Measurements from ENCODE around the gene TTC6. TPM values are rescaled to one million over a fixed set of nuclear protein-coding genes. Genes with fewer than 3 reads are reported as not detected.

Gene TTC6
- total RNA-seq, 1 donor from 2014 or later: 9.2 TPM

- intact Hi-C loops (cut with DNase I): loop anchor here (5.0 kb wide), 1 partner anchor 345 kb away; no protein-coding TSS in a partner anchor
- H3K27ac ChIP-seq: peak overlapping the region; percentile 82
- no peaks in the 10 kb centered on the region for H3K9me3 ChIP-seq
- no peak for DNase-seq
- TF ChIP-seq CTCF (IDR thresholded peaks at IDR 0.05): no peak
- H3K4me3 ChIP-seq: peak overlapping the region; percentile 60
- ATAC-seq: peak in 1 of 2 donors; percentile 0
- H3K27me3 ChIP-seq (ENCODE audit: low read depth): peaks cover 92% of the 10 kb centered on the region
- no peaks in the 10 kb centered on the region for H3K36me3 ChIP-seq
- peaks cover 22% of the 10 kb centered on the region for H3K4me1 ChIP-seq
Measured at GRCh38 chr14:37592482-37593408, 2.7 kb upstream of the TTC6 start.

- Histone ChIP-seq H3K4me1 (peaks cover 24% of the 10 kb centered on the region), H3K4me3 (peak overlapping the region; percentile 60), H3K9me3 (no peaks in the 10 kb centered on the region), H3K36me3 (no peaks in the 10 kb centered on the region), H3K27me3 (ENCODE audit: low read depth) (peaks cover 92% of the 10 kb centered on the region), H3K27ac (peak overlapping the region; percentile 82)
- TF ChIP-seq CTCF (IDR thresholded peaks at IDR 0.05): no peak
- ATAC-seq (no peak), DNase-seq (no peak)
- intact Hi-C loops (cut with DNase I): loop anchor here (5.0 kb wide), 1 partner anchor 346 kb away; no protein-coding TSS in a partner anchor
Measured at GRCh38 chr14:37593511-37594237, 1.8 kb upstream of the TTC6 start.

GRCh38 chr14:37594238-37594970 is 1.0 kb upstream of the TTC6 start:
- Histone ChIP-seq H3K4me1 (peaks cover 28% of the 10 kb centered on the region), H3K27ac (peak overlapping the region; percentile 82), H3K36me3 (no peaks in the 10 kb centered on the region), H3K27me3 (ENCODE audit: low read depth) (peaks cover 92% of the 10 kb centered on the region), H3K9me3 (no peaks in the 10 kb centered on the region), H3K4me3 (peak overlapping the region; percentile 60)
- ATAC-seq: peak; percentile 16 to 47
- intact Hi-C loops (cut with DNase I): loop anchor here (5.0 kb wide), 1 partner anchor 347 kb away; no protein-coding TSS in a partner anchor
- peak; percentile 68 for TF ChIP-seq CTCF (IDR thresholded peaks at IDR 0.05)
- peak; percentile 76 for DNase-seq

- DNase-seq (peak; percentile 86), ATAC-seq (peak; percentile 59 to 78)
- no peaks in the 10 kb centered on the region for H3K9me3 ChIP-seq
- peaks cover 92% of the 10 kb centered on the region for H3K27me3 ChIP-seq (ENCODE audit: low read depth)
- no peaks in the 10 kb centered on the region for H3K36me3 ChIP-seq
- peak overlapping the region; percentile 60 for H3K4me3 ChIP-seq
- intact Hi-C loops (cut with DNase I): no loop called here
- TF ChIP-seq CTCF (IDR thresholded peaks at IDR 0.05): no peak
- H3K4me1 ChIP-seq: peaks cover 38% of the 10 kb centered on the region
- H3K27ac ChIP-seq: peak overlapping the region; percentile 92
Measured at GRCh38 chr14:37595809-37596621, 586 bp downstream of the TTC6 start.

Measured in lower lobe of right lung (tissue), 2 donors.